Urothelium cell line (cell line): ENCODE data around the gene MMP11.

ENCODE experiments used
- DNase-seq: peaks from one replicate; pipeline ENCODE4 v3.0.0; 2011; ENCODE audit warnings: low spot score, mixed read lengths
- FAIRE-seq: peaks from 2 replicates; lab custom pipeline; 2011; peaks lifted over from hg19 to GRCh38; lab: Jason Lieb, UNC

The MMP11 gene

GRCh38 chr22:23800297-23801237, 27.9 kb downstream of the MMP11 start:
- peak; percentile 37 for FAIRE-seq
- no peak for DNase-seq

GRCh38 chr22:23801238-23801821, 28.7 kb downstream of the MMP11 start:
- peak; percentile 52 for FAIRE-seq
- DNase-seq: no peak

- DNase-seq: no peak
- FAIRE-seq: no peak
Measured at GRCh38 chr22:23801886-23802377, 29.3 kb downstream of the MMP11 start.

GRCh38 chr22:23803001-23803819, 30.6 kb downstream of the MMP11 start:
- FAIRE-seq: no peak
- no peak for DNase-seq

- FAIRE-seq: no peak
- no peak for DNase-seq
Measured at GRCh38 chr22:23804781-23805291, 32.2 kb downstream of the MMP11 start.

- FAIRE-seq: no peak
- no peak for DNase-seq
Measured at GRCh38 chr22:23806837-23807236, 34.2 kb downstream of the MMP11 start.

- no peak for DNase-seq
- FAIRE-seq: no peak
Measured at GRCh38 chr22:23812378-23812777, 39.7 kb downstream of the MMP11 start.

- no peak for FAIRE-seq
Measured at GRCh38 chr22:23815541-23816155, 43.0 kb downstream of the MMP11 start.

GRCh38 chr22:23816156-23816976, 43.7 kb downstream of the MMP11 start:
- FAIRE-seq (peak; percentile 52), DNase-seq (no peak)

More at GRCh38 chr22:23815541-23816155, 43.0 kb downstream of the MMP11 start:
- no peak for DNase-seq

GRCh38 chr22:23817146-23817545, 44.5 kb downstream of the MMP11 start:
- FAIRE-seq: peak; percentile 59
- DNase-seq: no peak

GRCh38 chr22:23818541-23818940, 45.9 kb downstream of the MMP11 start:
- FAIRE-seq (no peak), DNase-seq (no peak)

- FAIRE-seq: no peak
- DNase-seq: no peak
Measured at GRCh38 chr22:23820748-23821211, 48.1 kb downstream of the MMP11 start.

GRCh38 chr22:23822101-23822671, 49.5 kb downstream of the MMP11 start:
- FAIRE-seq (no peak), DNase-seq (no peak)

- DNase-seq (no peak), FAIRE-seq (peak; percentile 53)
Measured at GRCh38 chr22:23823331-23823791, 50.7 kb downstream of the MMP11 start.

GRCh38 chr22:23824476-23825245, 52.0 kb downstream of the MMP11 start:
- FAIRE-seq: no peak
- DNase-seq: no peak

- FAIRE-seq (no peak), DNase-seq (no peak)
Measured at GRCh38 chr22:23825246-23825905, 52.7 kb downstream of the MMP11 start.

GRCh38 chr22:23826510-23827350, 54.1 kb downstream of the MMP11 start:
- FAIRE-seq (peak; percentile 40), DNase-seq (no peak)
